K562 (cell line): ENCODE measurements around the gene CDCA3. TPM values are rescaled to one million over a fixed set of nuclear protein-coding genes. Genes with fewer than 3 reads are reported as not detected.

Experiments used
- ATAC-seq: fragments of 200-7000 bp; cut with Tn5 transposase; 3 replicates; pipeline ENCODE4 v1.9.1; 2020; ENCODE audit warnings: moderate library complexity
- BruUV-seq: library from RNA; stranded (reverse); fragments of 400-500 nt; replicated peaks from 2 replicates; lab custom pipeline; 2021; lab: Mats Ljungman, UMichigan
- CTCF ChIA-PET: fragments of 300-600 bp; formaldehyde crosslinking; extraction: SDS; loops from one replicate; lab custom pipeline; 2021; ENCODE audit warnings: low intra/inter-chr PET ratio; lab: Yijun Ruan, JAX
- POLR2A ChIA-PET: fragments of 300-600, 350-650 bp; sonication (Branson Sonifier 250); formaldehyde crosslinking; extraction: SDS; loops from one replicate; lab custom pipeline; 2021; ENCODE audit warnings: antibody characterized with exemption, inconsistent platforms; lab: Yijun Ruan, JAX
- DNase-seq, 4 experiments: peaks; one replicate each; pipeline versions ENCODE4 v3.0.0 to v3.0.0-alpha.2; 2011 to 2018; ENCODE audit warnings: low spot score in 3 of 4, mixed read lengths in 3 of 4; ENCODE audit errors: extremely low read depth in 1 of 4
- FAIRE-seq: peaks from 2 replicates; lab custom pipeline; 2011; peaks lifted over from hg19 to GRCh38; lab: Jason Lieb, UNC
- H2AFZ ChIP-seq: 2 replicates; pipeline ENCODE4 v1.6.0; 2011; ENCODE audit warnings: low read depth, low read length, control low read depth, inconsistent platforms
- H3K27ac ChIP-seq: fragments of 200-600 bp; 3 replicates; pipeline ENCODE4 v1.8.0; 2011; ENCODE audit warnings: low read depth, mild to moderate bottlenecking, control low read depth, inconsistent platforms, low read length, moderate library complexity, mixed read lengths; ENCODE audit errors: extremely low read depth
- H3K27me3 ChIP-seq, 2 experiments: fragments of 300-600 bp in 1 of 2; 2 replicates in 1 of 2; 3 replicates in 1 of 2; pipeline versions ENCODE4 v1.6.0 to v1.8.0; 2011; ENCODE audit warnings: inconsistent platforms in 2 of 2, low read length in 2 of 2, mild to moderate bottlenecking in 1 of 2, mixed read lengths in 1 of 2, moderate library complexity in 1 of 2; ENCODE audit not compliant: control insufficient read depth in 2 of 2, insufficient read depth in 2 of 2
- H3K36me3 ChIP-seq: fragments of 300-600 bp; 3 replicates; pipeline ENCODE4 v1.8.0; 2011; ENCODE audit warnings: mild to moderate bottlenecking, low read length, inconsistent platforms; ENCODE audit not compliant: control insufficient read depth, insufficient read depth
- H3K4me1 ChIP-seq, 2 experiments: fragments of 200-600 bp in 1 of 2; replicated peaks in 1 of 2; 2 replicates in 1 of 2; 3 replicates in 1 of 2; pipeline versions ENCODE4 v1.5.1 to v1.8.0; 2011; ENCODE audit warnings: inconsistent platforms in 2 of 2, low read length in 2 of 2, mild to moderate bottlenecking in 1 of 2, mixed read lengths in 1 of 2, moderate library complexity in 1 of 2; ENCODE audit not compliant: control insufficient read depth in 2 of 2, insufficient read depth in 2 of 2
- H3K4me2 ChIP-seq: 2 replicates; pipeline ENCODE4 v1.6.1; 2011; ENCODE audit warnings: low read length, control low read depth, inconsistent platforms, mixed read lengths; ENCODE audit not compliant: insufficient read depth
- H3K4me3 ChIP-seq: fragments of 200-600 bp; sonication (generic), shearing (Covaris generic); 2 replicates; pipeline ENCODE4 v1.5.1; 2016; ENCODE audit warnings: control low read depth, inconsistent platforms
- H3K79me2 ChIP-seq: fragments of 200-600 bp; 3 replicates; pipeline ENCODE4 v1.8.0; 2011; ENCODE audit warnings: low read length, inconsistent platforms; ENCODE audit not compliant: control insufficient read depth, insufficient read depth
- H3K9ac ChIP-seq, 2 experiments: 2 replicates each; pipeline versions ENCODE4 v1.6.0 to v1.6.1; 2011; ENCODE audit warnings: low read depth in 2 of 2, low read length in 2 of 2, control low read depth in 1 of 2, inconsistent platforms in 1 of 2, mild to moderate bottlenecking in 1 of 2, mixed read lengths in 1 of 2; ENCODE audit not compliant: insufficient read depth in 1 of 2
- H3K9me1 ChIP-seq: one replicate; pipeline ENCODE4 v1.6.0; 2011; ENCODE audit warnings: inconsistent platforms, mild to moderate bottlenecking, low read length, moderate library complexity; ENCODE audit not compliant: control insufficient read depth, insufficient read depth
- H3K9me3 ChIP-seq: replicated peaks from 2 replicates; pipeline ENCODE4 v1.5.1; 2011; ENCODE audit warnings: low read depth, low read length, inconsistent platforms; ENCODE audit not compliant: control insufficient read depth, insufficient read depth
- H4K20me1 ChIP-seq: replicated peaks from 2 replicates; pipeline ENCODE4 v1.6.1; 2011; ENCODE audit warnings: low read length, inconsistent platforms, mixed read lengths; ENCODE audit not compliant: control insufficient read depth, insufficient read depth
- POLR2B ChIP-seq: fragments of 450-650 bp; IDR thresholded peaks from 2 replicates; pipeline ENCODE4 v1.6.1; 2018; ENCODE audit warnings: low read depth; ENCODE audit not compliant: partially characterized antibody
- RBM15 ChIP-seq: fragments of 200-400 bp; formaldehyde crosslinking; IDR thresholded peaks from 2 replicates; pipeline ENCODE4 v1.6.1; 2018; ENCODE audit warnings: mild to moderate bottlenecking, low read length, moderate library complexity; ENCODE audit not compliant: insufficient read depth
- TGIF2 ChIP-seq: sonication (generic); formaldehyde crosslinking; IDR thresholded peaks from 2 replicates; pipeline ENCODE4 v1.8.1; 2022; ENCODE audit warnings: mild to moderate bottlenecking, missing genetic modification reagents, moderate library complexity
- ZNF3 ChIP-seq: fragments of 250-450 bp; sonication (Bioruptor Pico); IDR thresholded peaks from 2 replicates; pipeline ENCODE4 v1.5.0; 2021; ENCODE audit warnings: mild to moderate bottlenecking, moderate library complexity
- ZNF589 ChIP-seq: fragments of 200-800 bp; sonication (Bioruptor generic); IDR thresholded peaks from 2 replicates; pipeline ENCODE4 v1.6.1; 2016; ENCODE audit warnings: low read depth, missing genetic modification characterization, missing compliant biosample characterization
- WGBS: fragments of 100-300 bp; shearing (Covaris generic); methylation state at CpG from one replicate; pipeline ENCODE4 v1.1.6; 2016; ENCODE audit warnings: low coverage, mixed read lengths; ENCODE audit not compliant: insufficient coverage; ENCODE audit errors: missing lambda C conversion rate; 5-methylcytosine and 5-hydroxymethylcytosine counted together
- in situ Hi-C: fragments of 300-500 bp; cut with MboI; formaldehyde crosslinking; loops from 4 replicates; pipeline ENCODE4 v1.15.0; 2018; ENCODE audit warnings: inconsistent platforms, mixed read lengths
- intact Hi-C: fragments of 100-400 bp; cut with micrococcal nuclease; formaldehyde crosslinking; loops from 2 replicates; pipeline ENCODE4 v1.14.2; 2022
- polyA plus RNA-seq, 8 experiments: library from polyadenylated mRNA; depleted of rRNA in 4 of 8; stranded (reverse) in 5 of 8; unstranded in 3 of 8; fragments of >200 nt; fragmentation: Nextera tagmentation in 2 of 8; fragmentation: Illumina TruSeq in 1 of 8; extraction: Ambion mirVana in 2 of 8; extraction: Trizol in 1 of 8; gene quantifications; 2 replicates each; pipeline versions ENCODE4 v1.2.1 to v1.2.3, GENCODE V29; 2011 to 2014; ENCODE audit warnings: inconsistent platforms in 1 of 8, missing spikeins in 1 of 8
- total RNA-seq, 7 experiments: library from RNA; depleted of rRNA in 6 of 7; stranded (reverse); fragments of >200 nt in 6 of 7; fragmentation: Illumina TruSeq in 2 of 7; extraction: Trizol in 2 of 7; gene quantifications; 2 replicates each; pipeline versions ENCODE4 v1.2.1 to v1.2.3, GENCODE V29; 2011 to 2021; ENCODE audit warnings: low replicate concordance in 1 of 7
- TF ChIP-seq, protein P1 (sequence below): fragments of 250-450 bp; sonication (Bioruptor Pico); IDR thresholded peaks from 2 replicates; pipeline ENCODE4 v1.4.0; 2020
- TF ChIP-seq, protein P2 (sequence below): IDR thresholded peaks from 3 replicates; pipeline ENCODE4 v1.6.1; 2011; ENCODE audit warnings: borderline replicate concordance, mild to moderate bottlenecking; ENCODE audit not compliant: insufficient read length, insufficient read depth
- TF ChIP-seq, protein P3 (sequence below): fragments of 150-350 bp; IDR thresholded peaks from 2 replicates; pipeline ENCODE4 v1.6.1; 2014; ENCODE audit warnings: low read depth, mild to moderate bottlenecking, low read length, borderline replicate concordance

CDCA3 gene
- total and polyA plus RNA-seq, 9 of the 15 experiments (the other 6 are each of a cell fraction or from before 2014, with no cell fraction given): 24.2 to 80.8 (median 55.1) TPM

DNA sequence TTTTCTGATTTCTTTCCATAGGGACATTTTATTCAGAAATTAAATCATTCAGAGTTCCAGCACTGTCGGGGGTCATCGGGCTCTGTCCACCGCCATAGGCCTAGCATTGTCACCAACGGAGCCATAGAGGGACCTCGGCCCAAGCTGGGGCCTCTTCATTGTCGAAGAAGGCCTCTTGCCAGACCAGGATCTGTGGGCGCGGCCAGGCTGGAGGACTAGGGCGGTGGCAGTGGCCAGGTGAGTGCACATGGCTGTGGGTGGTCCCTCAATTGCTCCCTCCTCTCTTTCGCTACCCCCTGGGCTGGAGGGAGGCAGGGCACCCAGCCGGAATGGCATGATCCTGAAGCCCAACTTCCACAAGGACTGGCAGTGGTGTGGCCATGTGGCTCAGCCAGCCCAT, 32.6 kb upstream of the CDCA3 start:
- FAIRE-seq: no peak
- H3K4me1 ChIP-seq: peaks cover 3 to 9% of the 10 kb centered on the region in 2 experiments; a peak in 2 of 5 replicates
- no peaks in the 10 kb centered on the region for H3K27me3 ChIP-seq
- H3K4me3 ChIP-seq: no peak overlapping the region
- H3K4me2 ChIP-seq: no peak overlapping the region
- no peak for DNase-seq
- WGBS: 88% methylated on average over 4 of the region's 11 CpGs
- ATAC-seq: no peak
- in situ Hi-C loops (no loop called here), intact Hi-C loops (no loop called here)
- no peaks in the 10 kb centered on the region for H3K9me3 ChIP-seq
- ChIA-PET POLR2A (interaction anchor here (1.0 kb wide), 2 partner anchors 10 to 14 kb away, joined by 3 read pairs; partner anchors contain the start of gene SPSB2), CTCF (no interaction called here)
- H3K9ac ChIP-seq: no peak overlapping the region; a peak in 1 of 4 replicates
- H3K36me3 ChIP-seq: peaks cover 14% of the 10 kb centered on the region; the same call in 1 of the 3 replicates
- H2AFZ ChIP-seq: no peak overlapping the region
- no peak overlapping the region for H3K27ac ChIP-seq
- no peaks in the 10 kb centered on the region for H3K79me2 ChIP-seq
- BruUV-seq: no TSS peak
- no peak for TF ChIP-seq POLR2B
- no peak for TF ChIP-seq TGIF2 (CRISPR knock-in tag)
- no peaks in the 10 kb centered on the region for H3K9me1 ChIP-seq
- no peaks in the 10 kb centered on the region for H4K20me1 ChIP-seq

DNA sequence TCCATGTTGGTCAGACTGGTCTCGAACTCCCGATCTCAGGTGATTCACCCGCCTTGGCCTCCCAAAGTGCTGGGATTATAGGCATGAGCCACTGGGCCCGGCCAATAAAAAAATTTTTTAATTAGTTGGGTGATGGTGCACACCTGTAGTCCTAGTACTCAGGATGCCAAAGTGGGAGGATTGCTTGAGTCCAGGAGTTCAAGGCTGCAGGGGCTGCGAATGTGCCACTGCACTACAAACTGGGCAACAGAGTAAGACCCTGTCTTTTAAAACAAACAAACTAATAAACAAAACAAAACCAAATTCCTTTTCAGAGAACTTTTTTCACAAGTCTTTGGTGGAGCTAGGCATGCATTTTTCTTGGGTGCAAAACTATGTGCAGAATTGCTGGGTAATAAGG, 32.2 kb upstream of the CDCA3 start:
- FAIRE-seq: no peak
- TF ChIP-seq RBM15 (no peak), ZNF589 (CRISPR knock-in tag) (no peak), ZNF3 (CRISPR knock-in tag) (no peak)
- TF ChIP-seq, protein P1, sequence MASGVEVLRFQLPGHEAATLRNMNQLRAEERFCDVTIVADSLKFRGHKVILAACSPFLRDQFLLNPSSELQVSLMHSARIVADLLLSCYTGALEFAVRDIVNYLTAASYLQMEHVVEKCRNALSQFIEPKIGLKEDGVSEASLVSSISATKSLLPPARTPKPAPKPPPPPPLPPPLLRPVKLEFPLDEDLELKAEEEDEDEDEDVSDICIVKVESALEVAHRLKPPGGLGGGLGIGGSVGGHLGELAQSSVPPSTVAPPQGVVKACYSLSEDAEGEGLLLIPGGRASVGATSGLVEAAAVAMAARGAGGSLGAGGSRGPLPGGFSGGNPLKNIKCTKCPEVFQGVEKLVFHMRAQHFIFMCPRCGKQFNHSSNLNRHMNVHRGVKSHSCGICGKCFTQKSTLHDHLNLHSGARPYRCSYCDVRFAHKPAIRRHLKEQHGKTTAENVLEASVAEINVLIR (CRISPR knock-in tag): no peak
- TF ChIP-seq, protein P2, sequence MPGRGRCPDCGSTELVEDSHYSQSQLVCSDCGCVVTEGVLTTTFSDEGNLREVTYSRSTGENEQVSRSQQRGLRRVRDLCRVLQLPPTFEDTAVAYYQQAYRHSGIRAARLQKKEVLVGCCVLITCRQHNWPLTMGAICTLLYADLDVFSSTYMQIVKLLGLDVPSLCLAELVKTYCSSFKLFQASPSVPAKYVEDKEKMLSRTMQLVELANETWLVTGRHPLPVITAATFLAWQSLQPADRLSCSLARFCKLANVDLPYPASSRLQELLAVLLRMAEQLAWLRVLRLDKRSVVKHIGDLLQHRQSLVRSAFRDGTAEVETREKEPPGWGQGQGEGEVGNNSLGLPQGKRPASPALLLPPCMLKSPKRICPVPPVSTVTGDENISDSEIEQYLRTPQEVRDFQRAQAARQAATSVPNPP: no peak
- TF ChIP-seq, protein P3, sequence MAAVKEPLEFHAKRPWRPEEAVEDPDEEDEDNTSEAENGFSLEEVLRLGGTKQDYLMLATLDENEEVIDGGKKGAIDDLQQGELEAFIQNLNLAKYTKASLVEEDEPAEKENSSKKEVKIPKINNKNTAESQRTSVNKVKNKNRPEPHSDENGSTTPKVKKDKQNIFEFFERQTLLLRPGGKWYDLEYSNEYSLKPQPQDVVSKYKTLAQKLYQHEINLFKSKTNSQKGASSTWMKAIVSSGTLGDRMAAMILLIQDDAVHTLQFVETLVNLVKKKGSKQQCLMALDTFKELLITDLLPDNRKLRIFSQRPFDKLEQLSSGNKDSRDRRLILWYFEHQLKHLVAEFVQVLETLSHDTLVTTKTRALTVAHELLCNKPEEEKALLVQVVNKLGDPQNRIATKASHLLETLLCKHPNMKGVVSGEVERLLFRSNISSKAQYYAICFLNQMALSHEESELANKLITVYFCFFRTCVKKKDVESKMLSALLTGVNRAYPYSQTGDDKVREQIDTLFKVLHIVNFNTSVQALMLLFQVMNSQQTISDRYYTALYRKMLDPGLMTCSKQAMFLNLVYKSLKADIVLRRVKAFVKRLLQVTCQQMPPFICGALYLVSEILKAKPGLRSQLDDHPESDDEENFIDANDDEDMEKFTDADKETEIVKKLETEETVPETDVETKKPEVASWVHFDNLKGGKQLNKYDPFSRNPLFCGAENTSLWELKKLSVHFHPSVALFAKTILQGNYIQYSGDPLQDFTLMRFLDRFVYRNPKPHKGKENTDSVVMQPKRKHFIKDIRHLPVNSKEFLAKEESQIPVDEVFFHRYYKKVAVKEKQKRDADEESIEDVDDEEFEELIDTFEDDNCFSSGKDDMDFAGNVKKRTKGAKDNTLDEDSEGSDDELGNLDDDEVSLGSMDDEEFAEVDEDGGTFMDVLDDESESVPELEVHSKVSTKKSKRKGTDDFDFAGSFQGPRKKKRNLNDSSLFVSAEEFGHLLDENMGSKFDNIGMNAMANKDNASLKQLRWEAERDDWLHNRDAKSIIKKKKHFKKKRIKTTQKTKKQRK: no peak

More for the DNA sequence above, 32.2 kb upstream of the CDCA3 start:
- H3K4me1 ChIP-seq: peaks cover 3 to 9% of the 10 kb centered on the region in 2 experiments; a peak in 2 of 5 replicates
- CTCF ChIA-PET: no interaction called here
- no peaks in the 10 kb centered on the region for H4K20me1 ChIP-seq
- H3K27ac ChIP-seq: no peak overlapping the region
- no peak overlapping the region for H3K4me3 ChIP-seq
- no TSS peak for BruUV-seq
- no peak overlapping the region for H3K9ac ChIP-seq
- no peak overlapping the region for H3K4me2 ChIP-seq
- no peak overlapping the region for H2AFZ ChIP-seq
- intact Hi-C loops: no loop called here
- POLR2A ChIA-PET: interaction anchor here (1.0 to 2.0 kb wide), 3 partner anchors 8 to 16 kb away, joined by 3 to 5 read pairs (median 4); partner anchors contain the start of genes SPSB2 and TPI1
- no peaks in the 10 kb centered on the region for H3K27me3 ChIP-seq
- no peak for DNase-seq
- in situ Hi-C loops: no loop called here
- no peak for ATAC-seq
- H3K79me2 ChIP-seq: no peaks in the 10 kb centered on the region
- H3K36me3 ChIP-seq: peaks cover 14% of the 10 kb centered on the region; the same call in 1 of the 3 replicates
- 94% methylated on average over 5 of the region's 5 CpGs for WGBS
- no peaks in the 10 kb centered on the region for H3K9me1 ChIP-seq
- H3K9me3 ChIP-seq: no peaks in the 10 kb centered on the region
